T-helper 2 cell treated with Interferon-gamma antibody and Interleukin-4, amounts not matched to agents 5 μg/mL and 100 μg/mL, for 36 hours (primary cell): ENCODE results near the gene SOX11.

ENCODE experiments used
- DNase-seq: peaks from one replicate; pipeline ENCODE4 v3.0.0; 2021; ENCODE audit warnings: low spot score
- H3K27ac Mint-ChIP-seq: one replicate; pipeline ENCODE4 v1.8.0; 2021; ENCODE audit warnings: mild to moderate bottlenecking, mixed read lengths
- H3K27me3 Mint-ChIP-seq: one replicate; pipeline ENCODE4 v1.8.0; 2021; ENCODE audit warnings: low read depth, mixed read lengths
- H3K36me3 Mint-ChIP-seq: one replicate; pipeline ENCODE4 v1.8.0; 2021; ENCODE audit warnings: low read depth, mixed read lengths
- H3K4me1 Mint-ChIP-seq: one replicate; pipeline ENCODE4 v1.8.0; 2021; ENCODE audit warnings: low read depth, mixed read lengths
- H3K4me3 Mint-ChIP-seq: one replicate; pipeline ENCODE4 v1.8.0; 2022; ENCODE audit warnings: mild to moderate bottlenecking, moderate library complexity, mixed read lengths
- H3K9me3 Mint-ChIP-seq: one replicate; pipeline ENCODE4 v1.8.0; 2021; ENCODE audit warnings: mixed read lengths

Gene SOX11

GRCh38 chr2:5742126-5742525, 49.9 kb downstream of the SOX11 start:
- Mint-ChIP-seq H3K27me3 (no peaks in the 10 kb centered on the region), H3K36me3 (no peaks in the 10 kb centered on the region), H3K9me3 (no peaks in the 10 kb centered on the region), H3K4me3 (no peak overlapping the region), H3K4me1 (no peaks in the 10 kb centered on the region), H3K27ac (no peak overlapping the region)
- no peak for DNase-seq

- no peaks in the 10 kb centered on the region for H3K36me3 Mint-ChIP-seq
- H3K27me3 Mint-ChIP-seq, result no peaks in the 10 kb centered on the region
- no peak overlapping the region for H3K4me3 Mint-ChIP-seq
- no peaks in the 10 kb centered on the region for H3K4me1 Mint-ChIP-seq
- H3K27ac Mint-ChIP-seq, result no peak overlapping the region
- no peaks in the 10 kb centered on the region for H3K9me3 Mint-ChIP-seq
- DNase-seq, result no peak
Measured at GRCh38 chr2:5748391-5748790, 56.2 kb downstream of the SOX11 start.

- Mint-ChIP-seq H3K4me1 (no peaks in the 10 kb centered on the region), H3K36me3 (no peaks in the 10 kb centered on the region), H3K4me3 (no peak overlapping the region), H3K27me3 (no peaks in the 10 kb centered on the region), H3K27ac (no peak overlapping the region), H3K9me3 (no peaks in the 10 kb centered on the region)
- no peak for DNase-seq
Measured at GRCh38 chr2:5748946-5749345, 56.8 kb downstream of the SOX11 start.

- Mint-ChIP-seq H3K9me3 (no peaks in the 10 kb centered on the region), H3K36me3 (no peaks in the 10 kb centered on the region), H3K27ac (no peak overlapping the region), H3K4me1 (no peaks in the 10 kb centered on the region), H3K4me3 (no peak overlapping the region), H3K27me3 (no peaks in the 10 kb centered on the region)
- no peak for DNase-seq
Measured at GRCh38 chr2:5749347-5749746, 57.2 kb downstream of the SOX11 start.
